BJ (cell line): ENCODE measurements around the gene FLII. TPM values are rescaled to one million over a fixed set of nuclear protein-coding genes. Genes with fewer than 3 reads are reported as not detected.

Source experiments
- CTCF ChIA-PET: fragments of 350-600 bp; formaldehyde crosslinking; extraction: SDS; loops from one replicate; lab custom pipeline; 2021; ENCODE audit warnings: antibody characterized with exemption, inconsistent platforms; lab: Yijun Ruan, JAX
- POLR2A ChIA-PET: fragments of 300-600 bp; sonication (Branson Sonifier 250); formaldehyde crosslinking; extraction: SDS; loops from one replicate; lab custom pipeline; 2021; ENCODE audit warnings: antibody characterized with exemption; lab: Charles Lee
- DNase-seq: peaks from one replicate; pipeline ENCODE4 v3.0.0-alpha.2; 2011; ENCODE audit warnings: low read depth
- H3K27me3 ChIP-seq: 2 replicates; pipeline ENCODE4 v1.6.0; 2011; ENCODE audit warnings: low read length; ENCODE audit not compliant: control insufficient read depth, insufficient read depth
- H3K36me3 ChIP-seq: 2 replicates; pipeline ENCODE4 v1.5.1; 2011; ENCODE audit warnings: low read length; ENCODE audit not compliant: control insufficient read depth, insufficient read depth
- H3K4me3 ChIP-seq: 2 replicates; pipeline ENCODE4 v1.5.1; 2011; ENCODE audit warnings: low read depth, mild to moderate bottlenecking, control low read depth, low read length
- CTCF ChIP-seq: IDR thresholded peaks from 2 replicates; pipeline ENCODE4 v1.5.1; 2011; ENCODE audit warnings: low read depth, mild to moderate bottlenecking, control low read depth, inconsistent platforms, low read length, moderate library complexity; ENCODE audit not compliant: insufficient read depth
- polyA plus RNA-seq: library from polyadenylated mRNA; depleted of rRNA; stranded (reverse); fragments of >200 nt; gene quantifications from 2 replicates; pipeline ENCODE4 v1.2.3, GENCODE V29; 2011

The FLII gene
- polyA plus RNA-seq, 1 experiment: 425 TPM

GRCh38 chr17:18281788-18282187 lies 23.2 kb upstream of the FLII start:
- Histone ChIP-seq H3K27me3 (no peaks in the 10 kb centered on the region), H3K36me3 (peaks cover 38% of the 10 kb centered on the region), H3K4me3 (no peak overlapping the region)
- ChIA-PET POLR2A (no interaction called here), CTCF (interaction anchor here (0.9 to 1.2 kb wide), 3 partner anchors 20 to 66 kb away, joined by 3 read pairs; no protein-coding TSS in a partner anchor)
- no peak for DNase-seq
- TF ChIP-seq CTCF: no peak

DNA sequence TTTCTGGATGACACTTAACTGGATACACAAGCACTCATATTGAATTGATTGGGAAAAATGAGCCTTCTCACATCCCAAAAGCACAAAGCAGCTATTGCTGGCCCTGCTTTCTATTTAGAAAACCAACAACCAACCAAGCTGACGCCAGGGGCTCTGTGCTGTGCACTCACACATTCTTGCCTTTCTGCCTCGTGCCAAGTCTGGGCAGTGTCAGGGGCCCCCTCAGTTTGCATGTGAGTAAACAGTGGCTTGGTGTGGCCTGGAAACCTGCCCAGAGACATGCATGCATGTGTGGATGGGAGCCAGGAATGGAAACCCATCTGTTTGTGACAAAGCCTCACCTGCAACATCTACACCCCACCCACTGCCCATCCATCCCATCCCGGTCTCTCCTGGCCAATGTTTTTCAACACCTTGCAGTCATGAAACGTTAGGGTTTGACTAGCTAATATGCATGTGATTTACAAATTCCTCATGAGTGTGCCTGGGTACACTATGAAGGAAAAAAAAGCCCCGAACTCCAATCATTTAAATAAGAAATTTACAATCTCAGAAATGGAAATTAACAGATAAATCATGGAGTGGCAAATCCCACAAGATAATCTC lies 22.3 kb upstream of the FLII start:
- peaks cover 46% of the 10 kb centered on the region for H3K36me3 ChIP-seq
- ChIA-PET POLR2A (no interaction called here), CTCF (interaction anchor here (1.2 kb wide), 1 partner anchor 19 kb away, joined by 3 read pairs; no protein-coding TSS in a partner anchor)
- TF ChIP-seq CTCF: no peak
- H3K4me3 ChIP-seq: no peak overlapping the region
- H3K27me3 ChIP-seq: no peaks in the 10 kb centered on the region
- no peak for DNase-seq

GRCh38 chr17:18280249-18280648 lies 21.7 kb upstream of the FLII start:
- peaks cover 42% of the 10 kb centered on the region for H3K36me3 ChIP-seq
- ChIA-PET CTCF (no interaction called here), POLR2A (no interaction called here)
- no peak for TF ChIP-seq CTCF
- DNase-seq: no peak
- no peak overlapping the region for H3K4me3 ChIP-seq
- H3K27me3 ChIP-seq: no peaks in the 10 kb centered on the region

- DNase-seq: no peak
- POLR2A ChIA-PET: no interaction called here
- CTCF ChIA-PET: no interaction called here
Measured at GRCh38 chr17:18278867-18279266, 20.3 kb upstream of the FLII start.

DNA sequence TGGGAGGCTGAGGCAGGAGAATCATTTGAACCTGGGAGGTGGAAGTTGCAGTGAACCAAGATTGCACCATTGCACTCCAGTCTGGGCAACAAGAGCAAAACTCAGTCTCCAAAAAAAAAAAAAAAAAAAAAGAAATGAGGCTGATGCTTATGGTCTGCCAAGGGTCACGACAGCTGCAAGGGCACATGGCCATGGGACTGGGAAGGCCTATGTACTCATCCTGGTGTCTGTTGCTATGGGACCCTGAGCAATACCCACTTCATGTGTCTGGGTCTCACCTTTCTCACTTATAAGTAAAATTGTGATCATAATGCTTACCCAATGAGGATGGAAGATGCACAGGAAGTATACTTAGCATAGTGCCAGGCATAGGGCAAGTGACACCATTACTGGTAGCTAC lies 18.5 kb upstream of the FLII start:
- H3K36me3 ChIP-seq: peaks cover 37% of the 10 kb centered on the region
- no peak overlapping the region for H3K4me3 ChIP-seq
- ChIA-PET POLR2A (no interaction called here), CTCF (no interaction called here)
- no peaks in the 10 kb centered on the region for H3K27me3 ChIP-seq
- no peak for TF ChIP-seq CTCF
- no peak for DNase-seq

More at GRCh38 chr17:18278867-18279266, 20.3 kb upstream of the FLII start:
- H3K4me3 ChIP-seq: no peak overlapping the region
- H3K27me3 ChIP-seq: no peaks in the 10 kb centered on the region
- no peak for TF ChIP-seq CTCF
- H3K36me3 ChIP-seq: peaks cover 41% of the 10 kb centered on the region
